Measurements from ENCODE around the gene PRICKLE2.

Gene PRICKLE2

DNA sequence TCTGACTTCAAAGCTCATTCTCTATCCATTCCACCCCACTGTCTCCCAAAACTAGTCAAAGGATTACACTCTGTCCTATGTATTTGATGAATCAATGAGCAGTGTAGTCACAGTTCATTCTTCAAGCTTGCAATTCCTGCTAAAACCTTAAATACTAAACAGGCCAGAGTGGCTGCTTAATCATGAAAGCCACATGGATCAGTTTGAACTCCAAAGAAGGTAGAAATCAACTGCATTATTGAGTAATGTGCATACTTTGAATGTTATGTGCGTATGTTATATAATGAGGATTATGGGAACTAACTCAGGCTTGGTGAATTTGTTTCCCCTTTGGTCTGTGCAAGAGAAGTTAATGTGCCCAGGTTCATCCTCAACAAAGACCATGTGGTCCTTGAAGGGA, 45.4 kb downstream of the PRICKLE2 start:
- TF ChIP-seq GATA2 (IDR thresholded peaks at IDR 0.05; ENCODE audit: low read depth, low read length) (no peak), GATA3 (IDR thresholded peaks at IDR 0.05; ENCODE audit: low read depth, low read length) (no peak)

GRCh38 chr3:64179249-64179648, 46.0 kb downstream of the PRICKLE2 start:
- TF ChIP-seq GATA2 (IDR thresholded peaks at IDR 0.05; ENCODE audit: low read depth, low read length) (no peak), GATA3 (IDR thresholded peaks at IDR 0.05; ENCODE audit: low read depth, low read length) (no peak)

DNA sequence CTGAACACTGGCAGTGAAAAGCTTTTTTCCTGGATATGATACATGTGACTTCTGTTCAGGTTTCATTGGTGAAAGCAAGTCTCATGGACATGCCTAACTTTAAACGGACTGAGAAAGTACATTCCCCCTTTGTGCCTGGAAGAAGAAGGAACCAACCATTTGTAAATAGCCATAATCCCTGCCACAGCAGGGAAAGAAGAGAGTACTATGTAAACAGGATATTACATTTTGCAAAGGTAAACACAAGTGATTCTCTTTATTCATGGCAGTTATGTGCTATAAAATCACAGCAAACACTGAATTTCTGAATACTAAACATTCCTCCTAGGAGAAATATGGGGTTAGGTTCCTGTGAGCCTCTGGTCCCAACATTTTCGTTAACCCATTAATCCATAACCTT, 46.8 kb downstream of the PRICKLE2 start:
- TF ChIP-seq GATA2 (IDR thresholded peaks at IDR 0.05; ENCODE audit: low read depth, low read length) = no peak
- TF ChIP-seq GATA3 (IDR thresholded peaks at IDR 0.05; ENCODE audit: low read depth, low read length) = no peak

GRCh38 chr3:64176461-64176996, 48.7 kb downstream of the PRICKLE2 start:
- no peak for TF ChIP-seq GATA2 (IDR thresholded peaks at IDR 0.05; ENCODE audit: low read depth, low read length)
- TF ChIP-seq GATA3 (IDR thresholded peaks at IDR 0.05; ENCODE audit: low read depth, low read length) = no peak

- TF ChIP-seq GATA2 (IDR thresholded peaks at IDR 0.05; ENCODE audit: low read depth, low read length) = no peak
- no peak for TF ChIP-seq GATA3 (IDR thresholded peaks at IDR 0.05; ENCODE audit: low read depth, low read length)
Observed at GRCh38 chr3:64174328-64174727, 50.9 kb downstream of the PRICKLE2 start.

DNA sequence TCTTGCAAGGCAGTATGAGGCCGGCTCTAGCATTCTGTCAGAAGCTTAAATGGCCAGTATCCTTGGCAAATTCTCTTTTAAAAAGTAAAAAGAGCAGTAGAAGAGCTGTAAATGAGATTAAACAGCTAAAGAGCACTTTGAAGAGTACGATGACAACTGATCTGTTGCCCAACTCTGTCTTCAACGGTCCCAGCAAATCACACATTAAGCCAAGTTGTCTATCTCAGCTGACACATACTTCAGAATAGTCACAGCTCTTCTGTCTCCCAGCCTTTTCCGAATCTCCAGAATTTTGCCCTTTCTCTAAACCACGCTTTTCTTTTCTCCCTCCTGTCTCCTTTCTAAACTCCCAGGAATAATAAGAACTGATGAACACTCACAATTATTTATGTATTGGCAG, 51.7 kb downstream of the PRICKLE2 start:
- TF ChIP-seq GATA2 (IDR thresholded peaks at IDR 0.05; ENCODE audit: low read depth, low read length) (no peak), GATA3 (IDR thresholded peaks at IDR 0.05; ENCODE audit: low read depth, low read length) (no peak)

GRCh38 chr3:64170270-64170669, 55.0 kb downstream of the PRICKLE2 start:
- TF ChIP-seq GATA3 (IDR thresholded peaks at IDR 0.05; ENCODE audit: low read depth, low read length) (no peak), GATA2 (IDR thresholded peaks at IDR 0.05; ENCODE audit: low read depth, low read length) (no peak)

DNA sequence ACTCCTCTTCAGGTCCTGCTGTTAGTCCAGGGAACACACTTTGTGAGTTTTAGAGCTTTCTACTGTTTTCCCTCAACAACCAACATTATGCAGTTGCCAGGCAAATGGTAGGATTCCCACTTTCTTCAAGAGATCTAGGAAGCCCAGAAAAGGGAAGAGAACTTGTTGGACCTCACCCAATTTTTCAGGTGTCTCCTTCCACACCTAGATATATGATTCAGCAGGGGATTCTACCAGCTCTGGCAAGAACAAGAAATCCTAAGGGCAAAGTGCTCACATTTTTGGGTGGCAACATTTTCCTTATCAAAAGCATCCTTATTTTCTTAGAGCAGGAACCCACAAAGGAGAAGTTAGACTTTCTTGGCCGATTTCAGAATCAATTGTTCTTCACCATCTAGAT, 57.4 kb downstream of the PRICKLE2 start:
- TF ChIP-seq GATA3 (IDR thresholded peaks at IDR 0.05; ENCODE audit: low read depth, low read length) (no peak), GATA2 (IDR thresholded peaks at IDR 0.05; ENCODE audit: low read depth, low read length) (no peak)

GRCh38 chr3:64167351-64167750, 57.9 kb downstream of the PRICKLE2 start:
- TF ChIP-seq GATA3 (IDR thresholded peaks at IDR 0.05; ENCODE audit: low read depth, low read length) = no peak
- TF ChIP-seq GATA2 (IDR thresholded peaks at IDR 0.05; ENCODE audit: low read depth, low read length) = no peak

DNA sequence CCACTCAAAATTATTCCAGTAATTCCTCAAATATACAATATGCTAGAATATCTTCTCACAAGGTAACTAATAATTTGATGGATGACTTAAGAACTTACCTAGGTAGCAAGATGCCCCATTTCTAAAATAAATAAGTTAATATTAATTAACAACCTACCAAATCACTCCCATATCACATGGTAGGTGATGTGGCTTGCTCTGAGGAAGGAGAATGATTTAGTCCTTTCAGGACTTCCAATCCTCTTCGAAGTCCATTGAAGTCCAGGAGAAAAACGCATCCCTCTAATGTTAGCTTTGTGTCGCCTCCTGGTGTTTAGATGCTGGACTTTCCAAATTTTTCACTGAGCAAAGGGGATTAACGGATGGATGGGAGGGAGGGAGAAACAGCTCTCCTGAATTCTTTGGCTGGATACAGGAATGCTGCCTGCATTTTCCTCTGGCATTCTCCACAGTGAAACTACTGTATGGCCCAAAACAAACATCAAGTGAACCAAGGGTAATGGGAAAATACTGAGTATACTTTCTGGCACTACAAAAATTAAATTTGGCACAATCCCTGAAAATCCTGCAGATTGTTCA, 58.6 kb downstream of the PRICKLE2 start:
- TF ChIP-seq GATA3 (IDR thresholded peaks at IDR 0.05; ENCODE audit: low read depth, low read length) = no peak
- no peak for TF ChIP-seq GATA2 (IDR thresholded peaks at IDR 0.05; ENCODE audit: low read depth, low read length)

DNA sequence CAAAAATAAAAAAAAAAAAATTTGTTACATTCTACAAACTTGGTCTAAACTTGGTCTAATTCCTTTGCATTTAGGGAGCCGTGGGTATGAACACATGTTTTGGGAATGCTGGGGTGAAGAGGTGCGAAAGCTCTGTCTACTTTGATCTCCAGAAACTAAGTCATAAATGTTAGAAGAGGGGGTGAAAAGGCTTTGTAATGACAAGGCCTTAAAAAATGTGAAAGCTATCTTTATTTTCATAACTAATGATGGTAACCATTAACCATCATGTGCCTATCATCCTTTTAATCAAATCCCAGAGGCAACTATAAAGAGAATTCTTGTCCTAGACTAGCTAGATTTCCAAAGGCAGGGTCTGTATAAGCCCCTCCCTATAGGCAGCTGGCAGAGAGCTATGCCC, 60.9 kb downstream of the PRICKLE2 start:
- TF ChIP-seq GATA3 (IDR thresholded peaks at IDR 0.05; ENCODE audit: low read depth, low read length) = no peak
- no peak for TF ChIP-seq GATA2 (IDR thresholded peaks at IDR 0.05; ENCODE audit: low read depth, low read length)

GRCh38 chr3:64163755-64164148, 61.5 kb downstream of the PRICKLE2 start:
- TF ChIP-seq GATA2 (IDR thresholded peaks at IDR 0.05; ENCODE audit: low read depth, low read length) (no peak), GATA3 (IDR thresholded peaks at IDR 0.05; ENCODE audit: low read depth, low read length) (no peak)

DNA sequence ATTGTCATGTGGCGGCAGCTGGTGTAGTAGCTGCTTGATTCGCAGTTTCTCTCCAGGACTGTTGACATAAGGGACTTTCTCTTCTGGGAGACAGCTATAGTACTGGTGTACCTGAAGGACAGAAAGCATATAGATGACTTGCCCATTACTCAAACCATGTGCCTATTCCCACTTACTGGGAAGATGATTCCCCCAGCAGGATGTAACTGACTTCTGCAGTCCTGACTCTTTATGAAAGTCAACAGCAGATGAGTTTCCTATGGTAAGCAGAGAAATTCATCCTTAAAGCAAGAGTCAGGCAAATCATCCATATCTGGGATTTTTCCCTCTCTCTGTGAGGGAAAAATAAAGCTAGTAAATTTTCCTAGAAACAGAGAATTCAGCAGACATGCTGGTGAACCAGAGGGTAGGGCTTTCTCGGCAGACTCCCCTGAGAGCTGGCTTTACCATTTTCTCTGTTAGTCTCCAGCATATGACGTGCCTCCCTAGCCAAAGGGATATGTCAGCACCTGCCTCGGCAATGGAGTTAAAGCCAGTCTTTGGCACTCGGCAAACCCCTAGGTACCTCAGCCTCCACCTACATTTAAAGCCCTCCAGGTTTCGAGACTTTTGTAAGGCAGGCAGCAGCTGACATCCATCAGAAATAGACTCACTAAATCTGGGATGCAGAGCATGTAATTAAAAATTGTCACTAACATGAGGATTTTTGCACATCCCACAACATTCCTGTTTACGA, 62.1 kb downstream of the PRICKLE2 start:
- TF ChIP-seq GATA3 (IDR thresholded peaks at IDR 0.05; ENCODE audit: low read depth, low read length) (no peak), GATA2 (IDR thresholded peaks at IDR 0.05; ENCODE audit: low read depth, low read length) (no peak)

- TF ChIP-seq GATA2 (IDR thresholded peaks at IDR 0.05; ENCODE audit: low read depth, low read length) (no peak), GATA3 (IDR thresholded peaks at IDR 0.05; ENCODE audit: low read depth, low read length) (no peak)
Observed at GRCh38 chr3:64161481-64161952, 63.7 kb downstream of the PRICKLE2 start.
